Natural killer cell (primary cell): Measurements from ENCODE around the gene TUFT1. TPM values are rescaled to one million over a fixed set of nuclear protein-coding genes. Genes with fewer than 3 reads are reported as not detected.
A peak's percentile ranks its signal among the peaks of the same experiment; 100 is the strongest.

Source experiments
- ATAC-seq, 3 donors: fragments of 150-1000 bp in 2 of 3; fragments of 200-7000 bp in 1 of 3; cut with Tn5 transposase; 1 replicate in 1 of 3; 2 replicates in 2 of 3; pipeline ENCODE4 v1.10.0; 2021; ENCODE audit warnings: mild to moderate bottlenecking in 2 of 3, moderate library complexity in 2 of 3
- DNase-seq, 2 donors: peaks; one replicate each; pipeline versions ENCODE4 v3.0.0 to v3.0.0-alpha.2; 2013 to 2021; ENCODE audit warnings: mixed read lengths in 1 of 2
- H3K27ac ChIP-seq: one replicate; pipeline ENCODE4 v1.5.1; 2013; ENCODE audit warnings: mild to moderate bottlenecking, low read length
- H3K27me3 ChIP-seq: one replicate; pipeline ENCODE4 v1.6.1; 2013; ENCODE audit warnings: low read length; ENCODE audit not compliant: control insufficient read depth, insufficient read depth
- H3K36me3 ChIP-seq: one replicate; pipeline ENCODE4 v1.6.1; 2013; ENCODE audit warnings: low read length; ENCODE audit not compliant: control insufficient read depth, insufficient read depth
- H3K4me1 ChIP-seq: one replicate; pipeline ENCODE4 v1.6.1; 2013; ENCODE audit warnings: low read length; ENCODE audit not compliant: control insufficient read depth, insufficient read depth
- H3K4me3 ChIP-seq: one replicate; pipeline ENCODE4 v1.5.1; 2013; ENCODE audit warnings: low read length
- H3K9me3 ChIP-seq: one replicate; pipeline ENCODE4 v1.6.1; 2013; ENCODE audit warnings: low read length; ENCODE audit not compliant: control insufficient read depth, insufficient read depth
- H3K27ac Mint-ChIP-seq, 2 donors: one replicate each; pipeline ENCODE4 v1.8.0; 2022; ENCODE audit warnings: mild to moderate bottlenecking in 2 of 2, mixed read lengths in 2 of 2, moderate library complexity in 1 of 2
- H3K27me3 Mint-ChIP-seq, 2 donors: one replicate each; pipeline ENCODE4 v1.8.0; 2022; ENCODE audit warnings: low read depth in 2 of 2, mixed read lengths in 2 of 2
- H3K36me3 Mint-ChIP-seq: one replicate; pipeline ENCODE4 v1.8.0; 2022; ENCODE audit warnings: mixed read lengths
- H3K4me1 Mint-ChIP-seq, 2 donors: one replicate each; pipeline ENCODE4 v1.8.0; 2022; ENCODE audit warnings: mixed read lengths in 2 of 2
- H3K4me3 Mint-ChIP-seq: one replicate; pipeline ENCODE4 v1.8.0; 2022; ENCODE audit warnings: mild to moderate bottlenecking, moderate library complexity, mixed read lengths
- H3K9me3 Mint-ChIP-seq, 2 donors: one replicate each; pipeline ENCODE4 v1.8.0; 2022; ENCODE audit warnings: mixed read lengths in 2 of 2
- CTCF ChIP-seq: fragments of 200-600 bp; IDR thresholded peaks from one replicate; pipeline ENCODE4 v1.8.0; 2022; ENCODE audit warnings: antibody characterized with exemption
- WGBS: methylation state at CpG from one replicate; pipeline ENCODE4 v1.1.7; 2013; ENCODE audit warnings: missing lambda C conversion rate; ENCODE audit not compliant: insufficient coverage; 5-methylcytosine and 5-hydroxymethylcytosine counted together
- intact Hi-C: fragments of 100-400 bp; cut with micrococcal nuclease; formaldehyde crosslinking; loops from one replicate; pipeline ENCODE4 v1.14.2; 2022
- total RNA-seq, 4 donors: library from RNA; stranded (reverse); fragments of 120-200 nt in 1 of 4; gene quantifications; one replicate each; pipeline versions ENCODE4 v1.2.3 to v1.2.4, GENCODE V29; 2013 to 2022

Gene TUFT1
- total RNA-seq, 3 donors from 2014 or later (not counting 1 experiment from before 2014, with no cell fraction given): 4.6 to 7.2 (median 5.0) TPM

GRCh38 chr1:151537112-151537511 is 3.0 kb upstream of the TUFT1 start:
- intact Hi-C loops: loop anchor here (10.0 kb wide), 1 partner anchor 198 kb away; no protein-coding TSS in a partner anchor
- 88% methylated on average over 9 of the region's 9 CpGs for WGBS
- Mint-ChIP-seq H3K36me3 (no peaks in the 10 kb centered on the region), H3K27ac (no peak overlapping the region), H3K4me3 (no peak overlapping the region), H3K27me3 (peaks cover 10 to 11% of the 10 kb centered on the region in 2 donors), H3K9me3 (no peaks in the 10 kb centered on the region), H3K4me1 (peaks cover 19 to 24% of the 10 kb centered on the region in 2 donors)
- H3K4me1 ChIP-seq: peaks cover 21% of the 10 kb centered on the region
- no peaks in the 10 kb centered on the region for H3K36me3 ChIP-seq
- no peaks in the 10 kb centered on the region for H3K9me3 ChIP-seq
- no peak overlapping the region for H3K27ac ChIP-seq
- DNase-seq (no peak), ATAC-seq (no peak)
- H3K4me3 ChIP-seq: no peak overlapping the region
- peaks cover 4% of the 10 kb centered on the region for H3K27me3 ChIP-seq
- TF ChIP-seq CTCF: no peak

- H3K4me3 ChIP-seq: peak overlapping the region; percentile 73
- H3K36me3 ChIP-seq: no peaks in the 10 kb centered on the region
- Mint-ChIP-seq H3K27ac (peak overlapping the region in 1 of 2 donors; percentile 91), H3K36me3 (no peaks in the 10 kb centered on the region), H3K4me3 (peak overlapping the region; percentile 99), H3K9me3 (no peaks in the 10 kb centered on the region), H3K27me3 (peaks cover 25% of the 10 kb centered on the region in 2 donors), H3K4me1 (peaks cover 19 to 24% of the 10 kb centered on the region in 2 donors)
- H3K4me1 ChIP-seq: peaks cover 21% of the 10 kb centered on the region
- no peak for TF ChIP-seq CTCF
- 55% methylated on average over 6 of the region's 7 CpGs for WGBS
- intact Hi-C loops: loop anchor here (1.0 to 10.0 kb wide), 3 partner anchors 28 to 195 kb away; partner anchors contain the start of genes CGN and POGZ
- peaks cover 4% of the 10 kb centered on the region for H3K27me3 ChIP-seq
- ATAC-seq (no peak), DNase-seq (peak in 1 of 2 donors; percentile 50)
- no peaks in the 10 kb centered on the region for H3K9me3 ChIP-seq
- H3K27ac ChIP-seq: no peak overlapping the region
Measured at GRCh38 chr1:151539321-151540020, 638 bp upstream of the TUFT1 start.

GRCh38 chr1:151540982-151541377 is 871 bp downstream of the TUFT1 start:
- intact Hi-C loops: loop anchor here (1.0 to 5.0 kb wide), 2 partner anchors 30 to 84 kb away; partner anchors contain the start of genes CGN and POGZ
- H3K36me3 ChIP-seq: no peaks in the 10 kb centered on the region
- peak overlapping the region; percentile 73 for H3K4me3 ChIP-seq
- peaks cover 21% of the 10 kb centered on the region for H3K4me1 ChIP-seq
- TF ChIP-seq CTCF: no peak
- DNase-seq: peak in 1 of 2 donors; percentile 16
- ATAC-seq: no peak
- 8% methylated on average over 10 of the region's 13 CpGs for WGBS
- H3K36me3 Mint-ChIP-seq: no peaks in the 10 kb centered on the region
- peaks cover 4% of the 10 kb centered on the region for H3K27me3 ChIP-seq
- H3K27ac Mint-ChIP-seq: peak overlapping the region in 1 of 2 donors; percentile 91
- H3K9me3 Mint-ChIP-seq: no peaks in the 10 kb centered on the region
- H3K27ac ChIP-seq: no peak overlapping the region
- peaks cover 25 to 26% of the 10 kb centered on the region in 2 donors for H3K27me3 Mint-ChIP-seq
- H3K9me3 ChIP-seq: no peaks in the 10 kb centered on the region
- peak overlapping the region; percentile 99 for H3K4me3 Mint-ChIP-seq
- peaks cover 19 to 24% of the 10 kb centered on the region in 2 donors for H3K4me1 Mint-ChIP-seq
